Esophagus muscularis mucosa (tissue), 4 donors: Measurements from ENCODE around the gene CAPS. TPM values are rescaled to one million over a fixed set of nuclear protein-coding genes. Genes with fewer than 3 reads are reported as not detected.

Source experiments
- DNase-seq: peaks from one replicate; pipeline ENCODE4 v3.0.0-alpha.2; 2017; ENCODE audit errors: extremely low spot score
- H3K27ac ChIP-seq, 4 donors: fragments of 200-600 bp; sonication (generic); replicated peaks in 1 of 4; 1 replicate in 3 of 4; 2 replicates in 1 of 4; pipeline ENCODE4 v1.5.1; 2016 to 2019; ENCODE audit warnings: mild to moderate bottlenecking in 1 of 4
- H3K27me3 ChIP-seq, 4 donors: fragments of 200-600 bp; sonication (generic); one replicate each; pipeline versions ENCODE4 v1.5.1 to v1.6.0; 2016 to 2019
- H3K36me3 ChIP-seq, 4 donors: fragments of 200-600 bp; sonication (generic); one replicate each; pipeline ENCODE4 v1.5.1; 2016 to 2019
- H3K4me1 ChIP-seq, 4 donors: fragments of 200-600 bp; sonication (generic); one replicate each; pipeline ENCODE4 v1.5.1; 2016 to 2019
- H3K4me3 ChIP-seq, 4 donors: fragments of 200-600 bp; sonication (generic); 1 replicate in 2 of 4; 2 replicates in 2 of 4; pipeline ENCODE4 v1.5.1; 2016 to 2019; ENCODE audit warnings: mild to moderate bottlenecking in 4 of 4, moderate library complexity in 1 of 4
- H3K9me3 ChIP-seq, 4 donors: fragments of 200-600 bp; sonication (generic); 1 replicate in 3 of 4; 2 replicates in 1 of 4; pipeline ENCODE4 v1.5.1; 2016 to 2019
- CTCF ChIP-seq, 3 experiments: fragments of 200-600 bp in 2 of 3; fragments of 450-650 bp in 1 of 3; sonication (generic) in 2 of 3; IDR thresholded peaks; one replicate each; pipeline ENCODE4 v1.5.1; 2017 to 2019; ENCODE audit warnings: antibody characterized with exemption in 3 of 3, mild to moderate bottlenecking in 2 of 3, moderate library complexity in 1 of 3
- EP300 ChIP-seq: sonication (generic); formaldehyde crosslinking; IDR thresholded peaks from one replicate; pipeline ENCODE4 v1.6.1; 2017; ENCODE audit warnings: antibody characterized with exemption
- POLR2A ChIP-seq: fragments of 450-650 bp; IDR thresholded peaks from one replicate; pipeline ENCODE4 v1.6.1; 2017; ENCODE audit warnings: antibody characterized with exemption, moderate library complexity, mild to moderate bottlenecking, low read depth
- POLR2AphosphoS5 ChIP-seq, 2 donors: sonication (generic); formaldehyde crosslinking; IDR thresholded peaks; one replicate each; pipeline ENCODE4 v1.6.1; 2017; ENCODE audit warnings: antibody characterized with exemption in 2 of 2
- WGBS: methylation state at CpG from one replicate; pipeline ENCODE4 v1.1.5; 2018; 5-methylcytosine and 5-hydroxymethylcytosine counted together
- intact Hi-C: fragments of 100-400 bp; cut with DNase I; formaldehyde crosslinking; loops from one replicate; pipeline ENCODE4 v1.15.1; 2023
- total RNA-seq, 4 donors: library from RNA; depleted of rRNA; stranded (reverse); fragments of >200 nt; gene quantifications; one replicate each; pipeline versions ENCODE4 v1.1.0 to v1.2.1, GENCODE V29; 2016

Gene CAPS
- total RNA-seq, result 10 to 100 TPM in 3 of 4 donors, 1 to 10 TPM in 1; 5.5 to 16.1 (median 15.2) TPM

DNA sequence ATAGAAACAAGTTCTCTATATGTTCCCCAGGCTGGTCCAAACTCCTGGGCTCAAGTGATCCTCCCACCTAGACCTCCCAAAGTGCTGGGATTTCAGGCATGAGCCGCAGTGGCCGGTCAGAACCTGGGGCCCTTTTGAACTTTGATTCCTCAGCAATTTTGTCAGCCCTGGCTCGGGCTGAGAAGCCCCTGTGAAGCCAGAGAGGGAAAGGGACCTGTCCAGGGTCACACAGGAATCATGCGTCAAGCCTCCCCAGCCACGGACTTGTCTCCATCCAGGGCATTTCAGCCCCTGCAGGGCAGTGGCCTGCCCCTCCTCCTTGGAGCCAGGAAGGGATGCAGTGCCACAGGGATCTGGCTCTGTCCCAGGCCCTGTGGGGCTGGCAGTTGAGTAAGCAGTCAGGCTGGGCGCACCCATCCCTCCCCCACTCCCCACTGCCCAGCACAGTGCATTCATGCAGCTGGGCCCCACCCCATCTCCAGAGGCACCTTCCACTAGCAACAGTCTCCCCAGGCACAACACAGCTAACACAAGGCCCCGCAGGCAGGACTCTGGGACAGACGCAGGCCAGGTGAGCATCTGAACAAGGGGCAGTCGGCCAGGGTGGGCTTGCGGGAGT, at the start of gene CAPS:
Gene CAPS, plus strand, starts transcription at position 516 of the 619 bp plus-strand sequence. CDS start 153 bp downstream, outside the sequence.
- Histone ChIP-seq H3K4me3 (no peak within 1 kb of the TSS), H3K4me1 (peaks cover 29 to 30% (median 29%) of the 10 kb centered on the region in 4 donors), H3K9me3 (no peaks in the 10 kb centered on the region), H3K27me3 (no peaks in the 10 kb centered on the region), H3K27ac (peak within 1 kb of the TSS; percentile 53 to 82 (median 65)), H3K36me3 (peaks cover 32 to 72% (median 67%) of the 10 kb centered on the region in 4 donors)
- TF ChIP-seq POLR2AphosphoS5 (IDR thresholded peaks at IDR 0.05) (peak; percentile 29 to 58), EP300 (no peak), POLR2A (no peak)
- intact Hi-C loops, result no loop called here
- no peak for DNase-seq
- WGBS, result 72% methylated on average over 9 of the region's 10 CpGs

DNA sequence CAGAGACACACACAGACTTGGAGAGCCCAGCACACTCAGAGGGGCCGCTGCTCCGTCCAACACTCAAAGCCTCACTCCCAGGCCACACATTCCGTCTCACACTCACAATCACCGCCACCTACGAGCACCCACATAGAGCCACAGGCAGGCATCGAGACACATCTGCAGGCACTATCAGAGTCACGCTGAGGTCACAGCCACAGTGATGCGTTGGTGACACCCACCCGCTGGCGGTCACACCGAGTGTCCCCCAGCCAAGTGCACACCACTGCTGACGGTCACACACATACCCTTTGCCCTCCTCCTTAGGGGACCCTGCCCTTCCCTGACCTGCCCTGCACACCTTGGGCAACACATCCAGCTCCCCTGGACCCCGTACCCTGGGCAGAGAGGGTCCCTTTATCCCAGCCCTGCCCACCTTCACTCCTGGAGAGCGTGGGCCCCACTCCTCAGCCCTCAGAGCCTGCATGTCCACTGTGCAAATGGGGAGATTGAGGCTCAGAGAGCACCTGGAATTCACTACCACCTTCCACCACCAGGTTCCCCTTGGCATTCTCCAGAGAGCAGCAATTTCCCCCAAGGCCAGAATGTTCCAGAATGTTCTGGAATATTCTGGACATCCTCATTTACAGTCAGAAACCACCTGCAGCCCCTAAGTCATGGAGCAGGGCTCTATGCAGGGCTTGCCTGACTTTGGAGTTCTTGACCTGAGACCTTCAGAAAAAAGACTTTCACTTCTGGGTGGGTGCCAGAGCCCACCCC, 49.1 kb upstream of the CAPS start:
- intact Hi-C loops, result no loop called here
- peak in 1 of 3 experiments; percentile 9 for TF ChIP-seq CTCF (IDR thresholded peaks at IDR 0.05)
- no peak for TF ChIP-seq POLR2AphosphoS5 (IDR thresholded peaks at IDR 0.05)
- H3K36me3 ChIP-seq, result no peaks in the 10 kb centered on the region
- H3K27ac ChIP-seq, result no peak overlapping the region
- WGBS, result 93% methylated on average over 14 of the region's 14 CpGs
- DNase-seq, result no peak
- H3K27me3 ChIP-seq, result no peaks in the 10 kb centered on the region
- H3K9me3 ChIP-seq, result no peaks in the 10 kb centered on the region
- no peaks in the 10 kb centered on the region for H3K4me1 ChIP-seq
- no peak overlapping the region for H3K4me3 ChIP-seq

GRCh38 chr19:5865772-5866171, 48.3 kb upstream of the CAPS start:
- WGBS, result 93% methylated on average over 10 of the region's 11 CpGs
- Histone ChIP-seq H3K27me3 (no peaks in the 10 kb centered on the region), H3K4me3 (no peak overlapping the region), H3K4me1 (no peaks in the 10 kb centered on the region), H3K36me3 (no peaks in the 10 kb centered on the region), H3K9me3 (no peaks in the 10 kb centered on the region), H3K27ac (no peak overlapping the region)
- TF ChIP-seq POLR2AphosphoS5 (IDR thresholded peaks at IDR 0.05) (no peak), EP300 (no peak), CTCF (IDR thresholded peaks at IDR 0.05) (no peak)
- intact Hi-C loops, result no loop called here
- no peak for DNase-seq

- intact Hi-C loops, result no loop called here
- H3K27me3 ChIP-seq, result no peaks in the 10 kb centered on the region
- H3K27ac ChIP-seq, result no peak overlapping the region
- TF ChIP-seq CTCF (IDR thresholded peaks at IDR 0.05) (no peak), POLR2A (no peak), POLR2AphosphoS5 (IDR thresholded peaks at IDR 0.05) (no peak), EP300 (no peak)
- 85% methylated on average over 22 of the region's 31 CpGs for WGBS
- no peak overlapping the region for H3K4me3 ChIP-seq
- no peaks in the 10 kb centered on the region for H3K36me3 ChIP-seq
- no peaks in the 10 kb centered on the region for H3K9me3 ChIP-seq
- peaks cover 0 to 2% (median 0%) of the 10 kb centered on the region in 4 donors for H3K4me1 ChIP-seq
- DNase-seq, result no peak
These were observed 46.6 kb upstream of the CAPS start for GRCh38 chr19:5867201-5868136.

GRCh38 chr19:5870986-5871394, 43.1 kb upstream of the CAPS start:
- WGBS, result 75% methylated on average over 12 of the region's 12 CpGs
- Histone ChIP-seq H3K27me3 (no peaks in the 10 kb centered on the region), H3K36me3 (no peaks in the 10 kb centered on the region), H3K4me3 (no peak overlapping the region), H3K4me1 (peaks cover 0 to 2% (median 0%) of the 10 kb centered on the region in 4 donors), H3K9me3 (no peaks in the 10 kb centered on the region), H3K27ac (no peak overlapping the region)
- DNase-seq, result no peak
- no peak for TF ChIP-seq CTCF (IDR thresholded peaks at IDR 0.05)
- TF ChIP-seq POLR2A, result no peak
- no peak for TF ChIP-seq EP300
- no peak for TF ChIP-seq POLR2AphosphoS5 (IDR thresholded peaks at IDR 0.05)
- intact Hi-C loops, result no loop called here
